Endodermal cell (in vitro differentiated cells): ENCODE results near the gene AGAP9. TPM values are rescaled to one million over a fixed set of nuclear protein-coding genes. Genes with fewer than 3 reads are reported as not detected.
A peak's percentile ranks its signal among the peaks of the same experiment; 100 is the strongest.
"Not testable (repeated sequence)": the region's sequence is repeated elsewhere in the genome, so short reads cannot be mapped to it uniquely, and the experiment has no call there.

Source experiments
- DNase-seq: peaks from one replicate; pipeline ENCODE4 v3.0.0-alpha.2; 2017
- H3K27ac ChIP-seq: 2 replicates; pipeline ENCODE4 v1.5.1; 2013; ENCODE audit warnings: mild to moderate bottlenecking, low read depth, low read length, moderate library complexity
- H3K27me3 ChIP-seq: 2 replicates; pipeline ENCODE4 v1.6.1; 2013; ENCODE audit warnings: mild to moderate bottlenecking, low read length, moderate library complexity; ENCODE audit not compliant: insufficient read depth, control insufficient read depth, poor library complexity, severe bottlenecking
- H3K36me3 ChIP-seq: 2 replicates; pipeline ENCODE4 v1.7.0; 2013; ENCODE audit warnings: mild to moderate bottlenecking, low read length, moderate library complexity; ENCODE audit not compliant: control insufficient read depth, insufficient read depth
- H3K4me1 ChIP-seq: one replicate; pipeline ENCODE4 v1.7.0; 2013; ENCODE audit warnings: low read length; ENCODE audit not compliant: control insufficient read depth, insufficient read depth
- H3K4me3 ChIP-seq: 2 replicates; pipeline ENCODE4 v1.5.1; 2013; ENCODE audit warnings: mild to moderate bottlenecking, low read length, moderate library complexity
- H3K9ac ChIP-seq: 2 replicates; pipeline ENCODE4 v1.6.1; 2013; ENCODE audit warnings: mild to moderate bottlenecking, low read length, moderate library complexity; ENCODE audit not compliant: poor library complexity, severe bottlenecking; ENCODE audit errors: extremely low read depth
- H3K9me3 ChIP-seq: 2 replicates; pipeline ENCODE4 v1.6.1; 2013; ENCODE audit warnings: mild to moderate bottlenecking, low read length, moderate library complexity; ENCODE audit not compliant: control insufficient read depth
- H3K27ac Mint-ChIP-seq: 2 replicates; pipeline ENCODE4 v1.8.0; 2020; ENCODE audit warnings: mixed read lengths
- H3K27me3 Mint-ChIP-seq: 2 replicates; pipeline ENCODE4 v1.8.0; 2021; ENCODE audit warnings: mild to moderate bottlenecking, mixed read lengths; ENCODE audit not compliant: insufficient read depth
- H3K36me3 Mint-ChIP-seq: 2 replicates; pipeline ENCODE4 v1.8.0; 2020; ENCODE audit warnings: low read depth, mixed read lengths
- H3K4me1 Mint-ChIP-seq: 2 replicates; pipeline ENCODE4 v1.8.0; 2020; ENCODE audit warnings: mixed read lengths
- H3K4me3 Mint-ChIP-seq: 2 replicates; pipeline ENCODE4 v1.8.0; 2020; ENCODE audit warnings: mild to moderate bottlenecking, moderate library complexity, mixed read lengths
- H3K9me3 Mint-ChIP-seq: 2 replicates; pipeline ENCODE4 v1.8.0; 2020; ENCODE audit warnings: mild to moderate bottlenecking, mixed read lengths
- WGBS, 2 experiments: methylation state at CpG; one replicate each; pipeline versions ENCODE4 v1.1.5 to v1.1.7; 2013; ENCODE audit warnings: missing lambda C conversion rate in 2 of 2, mixed read lengths in 1 of 2; ENCODE audit not compliant: insufficient coverage in 1 of 2, insufficient read length in 1 of 2; 5-methylcytosine and 5-hydroxymethylcytosine counted together
- total RNA-seq, 2 donors: library from RNA; stranded (reverse); fragmentation: NEBNext Ultra II Directional in 1 of 2; extraction: Animal tissue kit (Norgen Biotek cat#: 25700) in 1 of 2; gene quantifications; 2 replicates in 1 of 2; 3 replicates in 1 of 2; pipeline ENCODE4 v1.2.1, GENCODE V29; 2021

Gene AGAP9
- total RNA-seq, 2 donors from 2014 or later: 14.4 to 17.0 TPM

- not testable (repeated sequence) for H3K27me3 ChIP-seq, H3K4me1 ChIP-seq, H3K4me1 Mint-ChIP-seq, DNase-seq, H3K27ac ChIP-seq, H3K9ac ChIP-seq, H3K9me3 ChIP-seq, H3K27me3 Mint-ChIP-seq, H3K27ac Mint-ChIP-seq, H3K9me3 Mint-ChIP-seq, H3K36me3 ChIP-seq, H3K36me3 Mint-ChIP-seq, H3K4me3 ChIP-seq, H3K4me3 Mint-ChIP-seq
- 100% methylated on average over 1 of the region's 9 CpGs; no CpG with 5 or more reads in 1 of the 2 experiments for WGBS, 2 experiments
Observed at GRCh38 chr10:47491600-47491999, 31.8 kb downstream of the AGAP9 start, which contains the start of gene FAM25G. Gene FAM25G, minus strand, starts transcription at chr10:47491700. Its CDS starts 26 bp downstream, at chr10:47491674.

GRCh38 chr10:47489630-47490029 is 33.8 kb downstream of the AGAP9 start:
- H3K4me1 Mint-ChIP-seq, H3K27ac ChIP-seq, H3K4me3 ChIP-seq, H3K9ac ChIP-seq, H3K27me3 Mint-ChIP-seq, H3K27me3 ChIP-seq, H3K27ac Mint-ChIP-seq, H3K4me1 ChIP-seq, H3K4me3 Mint-ChIP-seq, H3K36me3 Mint-ChIP-seq, H3K9me3 Mint-ChIP-seq, H3K36me3 ChIP-seq, H3K9me3 ChIP-seq, DNase-seq: not testable (repeated sequence)
- WGBS, 2 experiments: 86% methylated on average over 2 of the region's 7 CpGs; no CpG with 5 or more reads in 1 of the 2 experiments

- H3K9ac ChIP-seq, H3K27ac ChIP-seq, H3K36me3 Mint-ChIP-seq, H3K27me3 Mint-ChIP-seq, H3K36me3 ChIP-seq, H3K9me3 ChIP-seq, H3K27ac Mint-ChIP-seq, H3K9me3 Mint-ChIP-seq, H3K4me3 ChIP-seq, H3K4me1 Mint-ChIP-seq, H3K27me3 ChIP-seq, H3K4me3 Mint-ChIP-seq, H3K4me1 ChIP-seq: not testable (repeated sequence)
- WGBS, 2 experiments: no CpG with 5 or more reads among the region's 4 CpGs
- DNase-seq: peak; percentile 25
Observed at GRCh38 chr10:47485943-47486342, 37.5 kb downstream of the AGAP9 start.

- H3K36me3 Mint-ChIP-seq, H3K4me1 Mint-ChIP-seq, H3K36me3 ChIP-seq, H3K27me3 Mint-ChIP-seq, H3K4me1 ChIP-seq, H3K9ac ChIP-seq, H3K27ac ChIP-seq, H3K4me3 ChIP-seq, H3K4me3 Mint-ChIP-seq, H3K27me3 ChIP-seq, H3K27ac Mint-ChIP-seq, H3K9me3 ChIP-seq, H3K9me3 Mint-ChIP-seq: not testable (repeated sequence)
- peak; percentile 24 for DNase-seq
- 94 to 100% methylated on average over 1 to 10 of the region's 11 CpGs for WGBS, 2 experiments
Observed at GRCh38 chr10:47484786-47485185, 38.7 kb downstream of the AGAP9 start.

- H3K9me3 Mint-ChIP-seq, H3K4me3 ChIP-seq, H3K4me1 ChIP-seq, H3K27ac Mint-ChIP-seq, H3K27me3 Mint-ChIP-seq, H3K27ac ChIP-seq, H3K4me3 Mint-ChIP-seq, H3K9ac ChIP-seq, H3K36me3 ChIP-seq, H3K9me3 ChIP-seq, H3K4me1 Mint-ChIP-seq, H3K27me3 ChIP-seq, H3K36me3 Mint-ChIP-seq: not testable (repeated sequence)
- 91% methylated on average over 7 of the region's 11 CpGs; no CpG with 5 or more reads in 1 of the 2 experiments for WGBS, 2 experiments
- DNase-seq: peak; percentile 26
Observed at GRCh38 chr10:47483923-47484322, 39.5 kb downstream of the AGAP9 start, which contains the start of gene ANXA8. Gene ANXA8, minus strand, starts transcription at chr10:47484115. Its CDS starts 182 bp downstream, at chr10:47483933.

GRCh38 chr10:47482367-47482766 is 41.1 kb downstream of the AGAP9 start:
- H3K4me1 Mint-ChIP-seq, H3K27me3 ChIP-seq, DNase-seq, H3K27ac Mint-ChIP-seq, H3K4me3 ChIP-seq, H3K27me3 Mint-ChIP-seq, H3K36me3 ChIP-seq, H3K9me3 ChIP-seq, H3K4me1 ChIP-seq, H3K9me3 Mint-ChIP-seq, H3K36me3 Mint-ChIP-seq, H3K27ac ChIP-seq, H3K9ac ChIP-seq, H3K4me3 Mint-ChIP-seq: not testable (repeated sequence)
- no CpG with 5 or more reads among the region's 1 CpG for WGBS, 2 experiments

- DNase-seq: peak; percentile 26
- not testable (repeated sequence) for H3K36me3 Mint-ChIP-seq, H3K4me1 Mint-ChIP-seq, H3K4me1 ChIP-seq, H3K27ac Mint-ChIP-seq, H3K27me3 ChIP-seq, H3K9me3 Mint-ChIP-seq, H3K27me3 Mint-ChIP-seq, H3K9ac ChIP-seq, H3K4me3 ChIP-seq, H3K36me3 ChIP-seq, H3K4me3 Mint-ChIP-seq, H3K27ac ChIP-seq, H3K9me3 ChIP-seq
- 98% methylated on average over 3 of the region's 6 CpGs; no CpG with 5 or more reads in 1 of the 2 experiments for WGBS, 2 experiments
Observed at GRCh38 chr10:47481768-47482181, 41.7 kb downstream of the AGAP9 start.
